Embryonic facial prominence (tissue), 1 donor: Measurements from ENCODE around the gene DDX10.
"Not testable (repeated sequence)": the region's sequence is repeated elsewhere in the genome, so short reads cannot be mapped to it uniquely, and the experiment has no call there.

Experiments
- DNase-seq: peaks from one replicate; pipeline ENCODE4 v3.0.0-alpha.2; 2016; ENCODE audit errors: extremely low spot score

DDX10 gene

DNA sequence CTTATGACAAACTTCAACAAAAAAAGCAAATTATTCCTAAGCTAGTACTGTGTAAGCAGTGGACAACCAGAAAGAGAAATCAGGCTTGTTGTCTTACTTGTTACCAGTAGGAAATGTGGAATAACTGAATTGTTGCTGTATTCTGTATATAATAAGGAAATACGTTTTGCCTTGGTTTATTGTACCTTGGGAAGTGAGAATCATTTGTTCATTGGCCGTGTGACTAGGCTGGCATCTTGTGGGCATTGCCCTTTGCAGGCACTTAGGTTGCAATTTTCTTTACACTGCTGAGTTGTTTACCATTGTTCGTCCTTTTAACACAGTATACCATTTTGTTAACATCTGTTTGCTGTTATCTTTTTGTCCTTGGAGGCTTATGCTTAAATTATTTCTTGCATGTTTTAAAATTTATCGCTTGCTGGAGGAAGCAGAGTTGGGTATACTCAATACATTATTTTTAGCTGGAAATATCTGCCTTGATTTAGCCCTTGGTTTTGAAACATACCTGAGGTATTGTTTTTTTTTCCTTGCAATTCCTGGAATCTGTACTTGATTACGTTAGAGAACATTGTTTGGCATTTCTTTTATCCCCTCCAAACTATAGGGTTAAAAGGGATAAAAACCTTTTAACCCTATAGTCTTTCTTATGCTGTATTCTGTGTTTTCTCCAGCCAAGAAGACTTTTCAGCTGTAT, 109.3 kb downstream of the DDX10 start:
- DNase-seq, result no peak

DNA sequence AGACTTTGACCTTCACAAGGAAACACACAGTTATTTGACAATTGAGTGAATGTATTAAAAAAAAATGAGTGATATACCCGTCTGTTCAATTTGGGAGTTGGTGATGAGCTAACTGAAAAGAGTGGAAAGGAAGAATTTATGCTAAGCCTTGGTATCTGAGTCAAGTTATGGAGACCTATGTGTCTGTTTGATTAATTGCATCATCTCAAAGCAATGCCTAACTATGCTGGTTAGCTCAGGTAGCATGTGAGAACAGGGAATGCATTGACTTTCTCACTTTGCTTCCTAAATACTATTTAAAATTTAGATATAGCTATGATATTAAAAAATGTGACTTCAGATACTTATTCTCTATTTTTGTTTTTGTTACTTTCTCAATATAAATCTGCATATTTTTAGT, 110.5 kb downstream of the DDX10 start:
- no peak for DNase-seq

DNA sequence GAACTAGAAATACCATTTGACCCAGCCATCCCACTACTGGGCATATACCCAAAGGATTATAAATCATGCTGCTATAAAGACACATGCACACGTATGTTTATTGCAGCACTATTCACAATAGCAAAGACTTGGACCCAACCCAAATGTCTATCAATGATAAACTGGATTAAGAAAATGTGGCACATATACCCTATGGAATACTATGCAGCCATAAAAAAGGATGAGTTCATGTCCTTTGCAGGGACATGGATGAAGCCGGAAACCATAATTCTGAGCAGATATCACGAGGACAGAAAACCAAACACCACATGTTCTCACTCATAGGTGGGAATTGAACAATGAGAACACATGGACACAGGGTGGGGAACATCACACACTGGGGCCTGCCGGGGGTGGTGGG, 114.3 kb downstream of the DDX10 start:
- DNase-seq, result not testable (repeated sequence)

DNA sequence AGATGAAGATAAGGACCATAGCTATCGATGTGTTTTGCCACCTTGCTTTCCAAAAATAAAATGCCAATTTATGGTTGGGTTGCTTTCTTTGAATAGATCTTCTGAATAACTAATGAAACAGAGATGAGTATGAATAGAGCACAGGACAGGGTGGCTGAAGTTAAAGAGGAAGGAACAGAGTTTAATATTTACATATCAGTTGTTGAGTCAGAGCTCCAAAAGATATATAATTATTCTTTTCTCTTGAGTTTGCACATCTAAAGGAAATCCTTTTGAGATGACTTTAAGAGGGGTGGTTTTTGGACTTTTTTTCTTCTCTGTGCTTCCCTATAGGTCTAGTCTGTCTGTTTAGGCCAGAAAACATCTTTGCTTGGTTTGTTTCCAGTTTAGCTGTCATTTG, 115.2 kb downstream of the DDX10 start:
- no peak for DNase-seq

DNA sequence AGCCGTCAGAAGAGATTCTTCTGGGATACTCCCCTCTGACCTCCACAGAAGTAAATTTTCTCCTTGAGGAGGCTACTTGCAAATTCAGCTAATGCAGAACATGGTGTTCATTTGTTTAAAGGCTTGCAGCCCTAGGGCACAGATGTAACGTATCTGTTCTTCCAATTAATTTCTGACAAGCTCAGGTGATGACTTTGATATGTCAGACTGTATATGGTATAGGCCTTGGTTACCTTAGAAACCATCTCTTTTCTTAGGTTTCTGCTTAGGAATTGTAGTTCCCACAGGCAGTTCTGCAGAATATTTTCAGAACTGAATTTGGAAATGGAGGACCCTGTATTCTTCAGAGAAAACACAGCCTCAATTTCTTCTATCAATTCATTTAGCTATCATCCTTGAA, 117.1 kb downstream of the DDX10 start:
- no peak for DNase-seq

DNA sequence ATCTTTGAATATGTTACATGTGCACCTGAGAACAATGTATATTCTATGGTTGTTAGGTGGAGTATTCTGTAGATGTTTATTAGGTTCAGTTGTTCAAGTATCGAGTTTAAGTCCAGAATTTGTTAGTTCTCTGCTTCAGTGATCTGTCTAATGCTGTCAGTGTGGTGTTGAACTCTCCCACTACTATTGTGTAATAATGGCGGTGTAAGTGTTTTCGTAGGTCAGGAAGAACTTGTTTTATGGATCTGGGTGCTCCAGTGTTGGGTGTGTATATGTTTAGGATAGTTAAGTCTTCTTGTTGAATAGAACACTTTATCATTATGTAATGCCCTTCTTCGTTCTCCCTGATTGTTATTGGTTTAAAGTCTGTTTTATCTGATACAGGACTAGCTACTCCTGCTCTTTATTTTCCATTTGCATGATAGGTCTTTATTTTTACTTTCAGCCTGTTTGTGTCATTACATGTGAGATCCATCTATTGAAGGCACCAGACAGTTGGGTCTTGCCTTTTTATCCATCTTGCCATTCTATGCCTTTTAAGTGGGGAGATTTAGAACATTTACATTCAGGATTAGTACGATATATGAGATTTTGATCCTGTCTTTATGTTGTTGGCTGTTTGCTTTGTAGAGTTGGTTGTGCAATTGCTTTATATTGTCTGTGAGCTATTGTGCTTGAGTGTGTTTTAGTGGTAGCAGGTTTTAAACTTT, 121.6 kb downstream of the DDX10 start:
- DNase-seq, result no peak

DNA sequence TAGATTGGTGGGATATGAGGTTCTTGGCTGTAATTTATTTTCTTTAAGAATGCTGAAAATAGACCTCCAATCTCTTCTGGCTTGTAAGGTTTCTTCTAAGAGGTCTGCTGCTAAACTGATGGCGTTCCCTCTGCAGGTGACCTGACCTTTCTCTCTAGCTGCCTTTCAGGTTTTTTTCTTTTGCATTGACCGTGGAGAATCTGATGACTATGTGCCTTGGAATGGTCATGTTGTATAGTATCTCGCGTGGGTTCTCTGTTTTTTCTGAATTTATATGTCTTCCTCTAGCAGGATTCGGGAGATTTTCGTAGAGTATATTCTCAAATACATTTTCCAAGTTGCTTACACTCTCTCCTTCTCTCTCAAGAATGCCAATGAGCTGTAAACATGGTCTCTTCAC, 122.2 kb downstream of the DDX10 start:
- DNase-seq, result no peak

DNA sequence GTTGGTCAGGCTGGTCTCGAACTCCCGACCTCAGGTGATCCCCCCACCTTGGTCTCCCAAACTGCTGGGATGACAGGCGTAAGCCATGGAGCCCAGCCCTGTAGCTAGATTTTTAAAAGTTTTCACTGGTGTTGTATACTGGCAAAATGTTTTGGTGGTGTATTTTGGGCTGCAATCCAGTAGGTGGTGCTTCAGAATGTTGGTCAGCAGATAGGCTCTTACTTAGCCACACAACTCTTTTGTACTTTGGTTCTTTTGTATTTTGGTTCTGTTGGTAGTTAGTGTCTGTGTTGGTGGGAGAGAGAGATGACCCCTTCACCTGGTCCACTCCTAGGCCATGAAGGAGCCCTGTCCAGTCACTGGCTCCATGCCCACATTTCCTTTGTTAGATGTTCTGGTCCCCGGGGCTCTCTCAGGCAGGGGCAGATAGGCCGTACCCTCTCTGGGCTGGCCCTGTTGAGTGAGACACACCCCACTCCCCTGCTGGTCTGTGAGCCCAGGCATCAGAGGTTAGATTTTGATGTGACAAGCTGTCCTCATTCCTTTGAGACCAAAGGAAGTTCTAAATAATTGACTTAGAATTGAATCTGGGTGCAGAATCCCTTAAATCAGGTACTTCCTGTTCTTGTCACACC, 123.8 kb downstream of the DDX10 start:
- DNase-seq, result no peak

DNA sequence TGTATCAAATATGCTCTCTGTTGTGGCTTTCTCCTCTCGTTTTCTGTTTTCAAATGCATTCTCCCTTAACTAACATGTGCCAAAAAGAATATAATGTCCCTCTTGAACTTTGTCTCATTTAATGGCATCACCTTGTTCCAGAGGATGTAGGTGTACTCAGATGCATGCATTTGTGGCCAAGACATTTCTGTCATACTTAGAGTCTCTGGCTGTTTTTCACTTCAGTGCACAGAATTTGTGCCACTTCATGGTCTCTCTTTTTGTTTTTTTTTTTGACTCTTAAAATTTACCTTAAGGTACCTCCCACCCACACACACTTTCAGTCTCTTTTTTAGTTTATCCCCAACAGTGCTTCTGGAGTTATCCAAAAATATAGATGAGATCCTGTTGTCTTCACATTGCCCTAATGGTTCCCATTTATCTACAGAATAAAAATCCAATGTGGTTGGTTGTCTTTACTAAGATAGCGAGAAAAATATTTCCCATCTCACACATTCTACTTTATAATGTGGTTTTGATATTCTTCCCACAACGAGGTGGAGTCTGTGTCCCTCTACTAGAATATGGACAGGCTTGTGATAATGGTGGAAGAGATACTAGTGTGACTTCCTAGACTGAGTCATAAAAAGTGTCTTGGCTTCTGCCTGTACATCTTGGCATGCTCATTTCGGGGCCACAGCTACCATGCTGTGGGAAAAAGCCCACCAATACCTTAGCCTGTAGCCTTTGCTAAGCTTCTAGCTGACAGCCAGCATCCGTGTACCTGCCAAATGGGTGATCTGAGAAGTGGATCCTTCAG, 125.8 kb downstream of the DDX10 start:
- DNase-seq, result no peak

DNA sequence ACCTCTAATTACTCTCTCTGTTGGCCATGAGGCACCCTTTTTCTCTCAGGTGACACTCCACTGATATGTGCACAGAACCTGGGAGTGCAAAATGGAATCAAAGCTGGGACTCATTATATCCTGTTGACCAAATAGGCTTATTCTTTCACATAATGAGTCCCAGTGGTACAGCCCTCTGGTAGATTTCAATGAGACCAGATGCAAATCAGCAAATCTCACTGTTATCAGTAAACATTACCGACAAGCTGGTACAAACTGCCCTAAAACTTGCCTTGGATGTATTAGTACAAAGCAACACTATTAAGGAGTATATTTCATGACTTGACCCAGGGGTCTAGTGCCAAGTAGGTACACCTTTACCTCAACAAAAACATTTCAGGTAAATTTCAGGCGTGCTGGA, 128.3 kb downstream of the DDX10 start:
- no peak for DNase-seq

DNA sequence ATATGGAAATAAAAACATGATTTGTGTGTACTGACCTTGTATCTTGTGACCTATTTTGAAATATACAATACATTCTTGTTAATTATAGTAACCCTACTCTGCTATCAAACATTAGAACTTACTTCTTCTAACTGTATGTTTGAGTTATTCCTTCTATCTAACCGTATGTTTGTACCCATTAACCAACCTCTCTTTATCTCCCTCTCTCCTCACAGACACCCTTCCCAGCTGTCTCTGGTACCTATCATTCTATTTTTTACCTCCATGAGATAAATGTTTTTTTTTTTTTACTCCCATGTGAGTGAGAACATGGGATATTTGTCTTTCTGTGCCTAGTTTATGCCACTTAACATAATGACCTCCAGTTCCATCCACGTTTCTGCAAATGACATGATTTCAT, 128.7 kb downstream of the DDX10 start:
- DNase-seq, result no peak

DNA sequence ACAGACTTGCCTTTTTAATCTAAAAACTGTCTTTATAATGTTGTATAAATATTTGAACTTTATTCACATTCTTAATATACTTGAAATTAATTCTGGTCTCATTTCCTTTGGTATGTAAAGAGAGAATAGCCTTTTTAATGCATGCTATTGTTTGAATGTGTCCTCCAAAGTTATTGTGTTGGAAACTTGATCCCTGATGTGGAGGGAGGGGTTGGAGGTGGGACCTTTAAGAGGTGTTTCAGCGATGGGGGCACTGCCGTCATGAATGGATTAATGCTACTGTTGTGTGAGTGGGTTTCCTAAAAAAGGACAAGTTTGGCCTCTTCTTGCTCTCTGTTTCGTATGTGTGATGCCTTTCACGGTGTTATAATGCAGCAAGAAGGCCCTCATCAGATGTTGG, 131.7 kb downstream of the DDX10 start:
- no peak for DNase-seq

DNA sequence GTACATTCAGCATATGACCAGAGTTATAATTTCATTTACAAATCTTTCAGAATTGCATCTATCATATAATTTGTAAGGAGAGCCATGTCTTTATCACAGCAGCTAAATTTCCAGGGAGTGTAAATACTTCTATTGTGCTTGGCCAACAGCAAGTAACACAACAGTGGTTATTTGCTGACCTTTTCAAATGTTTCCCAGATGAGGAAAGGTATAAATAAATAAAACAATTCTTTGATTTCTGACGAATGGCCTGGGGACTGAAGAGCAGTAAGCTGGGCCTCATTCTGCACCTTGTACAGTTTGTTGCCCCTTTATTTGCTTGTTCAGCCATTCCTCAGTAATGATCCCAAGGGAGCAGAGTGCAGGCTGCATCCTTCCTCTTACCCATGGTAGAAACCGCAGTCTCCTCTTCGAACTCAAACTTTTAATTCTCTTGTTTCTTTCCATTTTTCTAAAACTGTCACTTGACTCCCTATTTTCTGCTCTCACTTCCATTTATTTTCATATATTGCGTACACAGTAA, 132.8 kb downstream of the DDX10 start:
- no peak for DNase-seq

DNA sequence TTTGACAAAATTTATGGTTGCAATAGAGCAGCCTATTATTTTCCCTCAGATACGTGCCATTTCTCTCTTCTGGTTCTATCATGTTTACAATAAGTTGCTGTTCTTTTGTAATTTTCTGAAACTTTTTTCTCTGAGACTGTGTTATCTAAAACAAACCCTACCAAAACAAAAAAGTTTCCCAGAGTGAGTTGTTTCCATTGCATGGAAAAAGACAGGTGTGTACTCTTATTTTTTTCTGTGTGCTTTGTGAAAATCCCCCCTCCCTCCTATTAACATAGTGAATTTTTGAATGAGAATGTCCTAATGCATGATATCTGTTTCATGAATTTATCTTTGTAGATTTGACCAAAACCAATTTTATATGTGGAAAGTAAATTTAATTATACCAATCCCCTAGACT, 137.6 kb downstream of the DDX10 start:
- DNase-seq, result no peak

DNA sequence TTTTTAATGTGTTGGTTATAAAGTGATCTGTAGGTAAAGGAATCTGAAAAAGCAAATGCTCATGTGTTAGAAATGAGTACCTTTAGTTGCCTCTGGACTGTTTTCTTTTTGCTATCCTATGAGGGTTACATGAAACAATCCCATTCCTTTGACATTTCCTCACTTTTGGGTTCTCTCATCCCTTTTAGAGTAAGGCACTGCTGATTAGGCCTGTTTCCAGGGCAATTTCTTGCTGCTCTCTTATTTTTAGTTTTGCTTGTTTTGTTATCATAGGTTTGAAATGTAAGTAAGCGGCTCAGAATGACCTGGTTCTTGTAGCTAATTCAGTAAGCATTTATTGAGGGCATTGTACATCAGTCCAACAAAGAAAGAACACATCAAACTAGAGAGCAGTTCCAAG, 138.9 kb downstream of the DDX10 start:
- no peak for DNase-seq

DNA sequence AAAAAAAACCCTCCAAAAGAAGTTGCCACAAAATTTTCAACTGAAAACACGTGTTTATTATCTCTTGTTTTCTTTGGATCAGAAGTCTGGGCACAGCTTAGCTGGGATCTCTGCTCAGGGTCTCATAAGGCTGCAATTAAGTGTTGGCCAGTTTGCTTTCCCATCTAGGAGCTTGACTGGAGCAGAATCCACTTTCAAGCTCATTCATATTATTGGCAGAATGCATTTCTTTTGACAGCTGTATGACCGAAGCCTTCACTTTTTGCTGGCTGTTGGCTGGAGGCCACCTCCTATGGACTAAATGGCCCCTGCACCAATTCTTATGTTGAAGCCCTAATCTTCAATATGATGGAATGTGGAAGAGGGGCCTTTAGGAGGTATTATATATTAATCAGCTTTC, 139.6 kb downstream of the DDX10 start:
- DNase-seq, result no peak

DNA sequence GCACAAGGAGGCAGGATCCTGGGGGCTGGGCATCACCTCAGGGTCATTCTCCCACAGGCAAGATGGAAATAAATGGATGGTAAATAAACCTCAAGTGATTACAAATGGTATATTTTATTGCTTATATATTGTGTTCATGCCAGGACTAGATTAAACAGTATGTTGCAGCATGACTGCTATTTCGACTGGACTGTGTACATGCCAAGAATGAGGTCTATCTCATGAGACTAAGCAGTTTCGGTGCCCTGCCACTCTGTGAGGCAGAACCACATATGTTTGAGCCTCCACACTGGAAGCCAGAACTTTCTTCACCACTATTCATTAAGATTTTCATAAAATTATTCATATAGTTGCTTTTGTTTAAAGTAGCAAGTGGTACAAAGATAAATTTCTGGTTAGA, 140.2 kb downstream of the DDX10 start:
- no peak for DNase-seq

DNA sequence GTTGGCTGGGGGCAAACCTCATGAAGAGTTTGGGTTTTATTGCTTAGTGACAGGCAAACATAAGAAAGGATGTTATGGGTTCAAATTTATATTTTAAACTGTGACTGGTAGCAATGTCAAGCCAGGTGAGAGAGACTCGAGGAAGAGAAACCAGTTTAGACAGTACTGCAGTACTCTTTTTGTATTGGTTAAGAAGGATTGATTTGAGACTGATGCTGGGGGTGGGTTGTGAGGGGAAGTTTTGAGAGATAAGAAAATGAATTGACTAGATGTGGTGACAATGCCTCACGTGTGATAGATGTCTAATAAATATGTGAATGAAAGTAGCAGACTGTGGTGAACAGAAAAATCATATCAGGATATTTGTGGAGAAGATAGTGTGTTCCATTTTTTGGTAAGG, 142.4 kb downstream of the DDX10 start:
- DNase-seq, result no peak

DNA sequence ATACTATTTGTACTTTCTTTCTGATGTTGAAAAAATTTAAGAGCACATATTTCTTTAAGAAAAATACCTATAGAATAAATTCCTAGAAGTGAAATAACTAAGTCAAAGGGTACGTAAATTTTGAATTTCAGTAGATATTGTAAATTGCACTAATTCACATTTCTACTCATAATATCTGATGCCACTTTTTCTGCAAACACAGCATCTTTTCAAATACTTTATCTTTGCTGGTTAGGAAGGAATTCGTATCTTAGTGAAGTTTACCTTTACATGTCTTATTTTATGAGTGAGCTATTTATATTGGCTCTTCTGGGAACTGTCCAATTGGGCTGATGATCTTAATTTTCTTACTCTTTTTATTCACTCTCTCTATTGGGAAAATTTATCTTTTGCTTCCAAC, 148.2 kb downstream of the DDX10 start:
- no peak for DNase-seq

DNA sequence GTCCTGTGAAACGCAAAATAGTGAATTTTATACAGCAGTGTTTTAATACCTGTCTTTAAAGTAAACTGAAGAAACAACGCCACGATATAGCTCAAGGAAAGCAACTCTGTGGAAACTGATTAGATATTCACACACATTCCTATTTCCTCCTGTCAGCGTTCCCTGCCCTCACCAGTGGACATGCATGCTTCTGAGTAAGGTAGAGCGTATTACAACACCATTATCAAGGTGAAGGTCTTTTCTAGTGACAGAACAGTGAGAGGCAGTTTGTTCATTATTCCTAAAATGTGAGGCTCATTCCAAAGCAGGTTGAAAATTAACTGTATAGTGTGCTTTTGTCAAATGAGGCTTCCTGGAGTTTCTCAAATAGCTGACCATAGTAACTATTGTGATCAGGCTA, 153.1 kb downstream of the DDX10 start:
- DNase-seq, result no peak

DNA sequence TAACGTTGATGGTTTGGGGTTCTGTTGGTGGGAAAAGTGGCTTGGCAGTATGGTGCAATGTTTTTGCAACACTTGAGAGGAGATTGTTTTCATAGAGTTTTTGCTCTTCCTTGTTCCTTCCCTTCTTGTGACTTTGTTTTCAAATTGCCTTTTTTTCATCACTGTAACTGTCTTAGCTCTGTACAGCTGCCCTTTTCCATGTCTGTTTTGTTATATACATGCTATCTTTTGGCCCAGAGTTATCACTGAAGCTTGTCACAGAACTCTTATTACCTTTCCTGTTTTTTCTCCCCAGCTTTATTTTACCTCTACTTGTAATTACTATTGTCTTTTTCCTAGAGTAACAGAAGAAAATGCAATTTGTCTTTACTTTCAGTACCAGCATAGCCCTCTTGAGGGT, 154.1 kb downstream of the DDX10 start:
- no peak for DNase-seq

DNA sequence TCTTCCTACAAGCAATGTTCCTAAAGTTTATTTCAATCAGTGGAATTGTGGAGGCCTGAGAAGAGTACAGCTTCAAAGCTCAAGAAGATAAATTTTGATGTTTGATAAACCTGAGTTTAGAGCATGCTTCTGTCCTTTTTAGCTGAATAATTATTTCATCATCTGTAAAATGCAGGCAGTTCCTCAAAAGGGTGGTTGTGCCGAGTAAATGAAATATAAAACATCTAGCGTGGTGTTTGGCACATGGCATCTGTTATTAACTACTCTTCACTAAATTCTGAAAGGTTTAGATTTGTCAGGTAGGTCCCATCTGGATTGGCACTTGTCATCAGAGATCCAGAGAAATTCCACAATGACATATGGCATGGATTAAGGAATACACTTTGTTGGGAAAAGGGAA, 155.1 kb downstream of the DDX10 start:
- no peak for DNase-seq
